Neuronal stem cell (in vitro differentiated cells): ENCODE results near the gene WWOX.

Source experiments
- DNase-seq: peaks from one replicate; pipeline ENCODE4 v3.0.0-alpha.2; 2013; ENCODE audit warnings: low spot score
- H2AFZ ChIP-seq: one replicate; pipeline ENCODE4 v1.6.1; 2013; ENCODE audit warnings: mild to moderate bottlenecking, low read length, inconsistent platforms
- H2AK5ac ChIP-seq: 2 replicates; pipeline ENCODE4 v1.6.1; 2013; ENCODE audit warnings: low read depth, mild to moderate bottlenecking, inconsistent platforms, low read length, moderate library complexity, mixed read lengths
- H2BK120ac ChIP-seq: 2 replicates; pipeline ENCODE4 v1.6.1; 2013; ENCODE audit warnings: low read depth, mild to moderate bottlenecking, inconsistent platforms, low read length, moderate library complexity, mixed read lengths
- H2BK12ac ChIP-seq: one replicate; pipeline ENCODE4 v1.6.1; 2013; ENCODE audit warnings: low read length, inconsistent platforms
- H2BK15ac ChIP-seq: 2 replicates; pipeline ENCODE4 v1.6.1; 2013; ENCODE audit warnings: mild to moderate bottlenecking, low read length, inconsistent platforms, mixed read lengths
- H2BK5ac ChIP-seq: one replicate; pipeline ENCODE4 v1.6.1; 2013; ENCODE audit warnings: inconsistent platforms, mild to moderate bottlenecking, low read length, moderate library complexity
- H3K14ac ChIP-seq: one replicate; pipeline ENCODE4 v1.6.1; 2013; ENCODE audit warnings: low read length, inconsistent platforms
- H3K18ac ChIP-seq: 2 replicates; pipeline ENCODE4 v1.6.1; 2013; ENCODE audit warnings: low read length, inconsistent platforms
- H3K23ac ChIP-seq: 2 replicates; pipeline ENCODE4 v1.6.1; 2013; ENCODE audit warnings: low read depth, mild to moderate bottlenecking, mixed read lengths, low read length, inconsistent platforms; ENCODE audit not compliant: poor library complexity
- H3K27ac ChIP-seq: replicated peaks from 3 replicates; pipeline ENCODE4 v1.5.1; 2013; ENCODE audit warnings: low read length, inconsistent platforms
- H3K27me3 ChIP-seq, 3 experiments: 2 replicates each; pipeline ENCODE4 v1.6.1; 2013; ENCODE audit warnings: low read length in 3 of 3, mild to moderate bottlenecking in 2 of 3, inconsistent platforms in 1 of 3, low read depth in 1 of 3, mixed read lengths in 1 of 3, moderate library complexity in 1 of 3; ENCODE audit not compliant: control insufficient read depth in 3 of 3, insufficient read depth in 3 of 3
- H3K36me3 ChIP-seq, 2 donors: replicated peaks in 1 of 2; 2 replicates each; pipeline ENCODE4 v1.6.1; 2013; ENCODE audit warnings: low read length in 2 of 2; ENCODE audit not compliant: control insufficient read depth in 2 of 2, insufficient read depth in 2 of 2
- H3K4ac ChIP-seq: 2 replicates; pipeline ENCODE4 v1.6.1; 2013; ENCODE audit warnings: inconsistent platforms, mild to moderate bottlenecking, low read length, moderate library complexity
- H3K4me1 ChIP-seq, 2 donors: 1 replicate in 1 of 2; 2 replicates in 1 of 2; pipeline ENCODE4 v1.6.1; 2013; ENCODE audit warnings: low read length in 2 of 2, low read depth in 1 of 2; ENCODE audit not compliant: control insufficient read depth in 2 of 2, insufficient read depth in 1 of 2
- H3K4me2 ChIP-seq: one replicate; pipeline ENCODE4 v1.6.1; 2013; ENCODE audit warnings: mild to moderate bottlenecking, low read length, inconsistent platforms; ENCODE audit not compliant: insufficient read depth, poor library complexity, severe bottlenecking
- H3K4me3 ChIP-seq, 2 donors: 2 replicates each; pipeline ENCODE4 v1.5.1; 2013; ENCODE audit warnings: low read length in 2 of 2, mild to moderate bottlenecking in 2 of 2, inconsistent platforms in 1 of 2, moderate library complexity in 1 of 2
- H3K79me1 ChIP-seq: one replicate; pipeline ENCODE4 v1.6.1; 2013; ENCODE audit warnings: low read depth, mild to moderate bottlenecking, inconsistent platforms, low read length, moderate library complexity
- H3K9ac ChIP-seq: one replicate; pipeline ENCODE4 v1.6.1; 2013; ENCODE audit warnings: mild to moderate bottlenecking, low read depth, low read length, inconsistent platforms; ENCODE audit not compliant: poor library complexity
- H3K9me3 ChIP-seq, 2 donors: replicated peaks in 1 of 2; 2 replicates each; pipeline versions ENCODE3 to v1.6.1; 2013; ENCODE audit warnings: low read length in 2 of 2, mild to moderate bottlenecking in 2 of 2, inconsistent platforms in 1 of 2, low read depth in 1 of 2, mixed read lengths in 1 of 2, moderate library complexity in 1 of 2; ENCODE audit not compliant: control insufficient read depth in 2 of 2, insufficient read depth in 1 of 2
- H4K8ac ChIP-seq: one replicate; pipeline ENCODE4 v1.6.1; 2013; ENCODE audit warnings: low read depth, mild to moderate bottlenecking, inconsistent platforms, low read length, moderate library complexity
- H4K91ac ChIP-seq: one replicate; pipeline ENCODE4 v1.6.1; 2013; ENCODE audit warnings: low read length, low read depth, mild to moderate bottlenecking, inconsistent platforms; ENCODE audit not compliant: poor library complexity
- WGBS, 2 donors: extraction: QIAGEN DNeasy Blood & Tissue Kit; methylation state at CpG; one replicate each; pipeline ENCODE4 v1.1.7; 2013; ENCODE audit warnings: missing lambda C conversion rate in 2 of 2, mixed read lengths in 1 of 2; ENCODE audit not compliant: insufficient read length in 2 of 2, insufficient replicate concordance in 1 of 2; ENCODE audit errors: extremely low coverage in 2 of 2; 5-methylcytosine and 5-hydroxymethylcytosine counted together

Gene WWOX

DNA sequence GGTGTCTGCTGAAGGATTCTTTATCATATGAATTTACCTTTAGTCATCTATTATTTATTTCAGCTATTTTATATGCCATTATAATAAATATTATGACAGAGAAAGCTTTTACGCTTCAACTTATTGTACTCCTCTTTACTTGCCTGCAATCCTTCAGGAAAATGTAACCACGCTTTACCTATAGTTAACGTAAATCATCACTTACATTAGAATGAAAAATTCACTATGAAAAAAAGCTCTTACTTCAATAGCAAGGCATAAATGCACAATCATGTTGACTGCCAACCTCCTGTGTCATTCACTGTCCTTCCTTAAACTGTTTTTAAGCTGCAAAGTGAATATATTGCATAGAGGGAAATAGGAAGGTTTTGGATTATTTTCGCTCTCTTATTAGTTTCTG, 277.9 kb downstream of the WWOX start:
- no peak overlapping the region for H2AFZ ChIP-seq
- H3K79me1 ChIP-seq, result no peaks in the 10 kb centered on the region
- no peaks in the 10 kb centered on the region for H3K36me3 ChIP-seq
- no peak overlapping the region for H3K23ac ChIP-seq
- no CpG with 5 or more reads among the region's 4 CpGs for WGBS, 2 donors
- no peak overlapping the region for H3K14ac ChIP-seq
- H3K4me3 ChIP-seq, result no peak overlapping the region
- no peak overlapping the region for H4K91ac ChIP-seq
- H3K4me2 ChIP-seq, result no peak overlapping the region
- H3K27ac ChIP-seq, result no peak overlapping the region
- H3K9ac ChIP-seq, result no peak overlapping the region
- no peak overlapping the region for H3K4ac ChIP-seq
- no peak overlapping the region for H2AK5ac ChIP-seq
- no peaks in the 10 kb centered on the region for H3K9me3 ChIP-seq
- DNase-seq, result no peak
- H2BK5ac ChIP-seq, result no peak overlapping the region
- H3K4me1 ChIP-seq, result peaks cover 5 to 6% of the 10 kb centered on the region in 2 donors
- no peak overlapping the region for H2BK15ac ChIP-seq
- no peak overlapping the region for H3K18ac ChIP-seq
- H2BK120ac ChIP-seq, result no peak overlapping the region
- no peak overlapping the region for H4K8ac ChIP-seq
- no peak overlapping the region for H2BK12ac ChIP-seq
- H3K27me3 ChIP-seq, result no peaks in the 10 kb centered on the region

- no peak overlapping the region for H3K4me3 ChIP-seq
- H3K27me3 ChIP-seq, result no peaks in the 10 kb centered on the region
- no peak overlapping the region for H2BK120ac ChIP-seq
- no peak overlapping the region for H3K27ac ChIP-seq
- H4K8ac ChIP-seq, result no peak overlapping the region
- H3K36me3 ChIP-seq, result no peaks in the 10 kb centered on the region
- H2AK5ac ChIP-seq, result no peak overlapping the region
- H2BK15ac ChIP-seq, result no peak overlapping the region
- no peak overlapping the region for H3K4ac ChIP-seq
- H3K9ac ChIP-seq, result no peak overlapping the region
- DNase-seq, result no peak
- H3K4me2 ChIP-seq, result no peak overlapping the region
- H3K4me1 ChIP-seq, result peaks cover 3 to 4% of the 10 kb centered on the region in 2 donors
- no peak overlapping the region for H3K14ac ChIP-seq
- no peak overlapping the region for H2BK12ac ChIP-seq
- no peak overlapping the region for H3K23ac ChIP-seq
- no peak overlapping the region for H4K91ac ChIP-seq
- H2BK5ac ChIP-seq, result no peak overlapping the region
- no peak overlapping the region for H3K18ac ChIP-seq
- H3K79me1 ChIP-seq, result no peaks in the 10 kb centered on the region
- no CpG with 5 or more reads among the region's 1 CpG for WGBS, 2 donors
- no peak overlapping the region for H2AFZ ChIP-seq
- H3K9me3 ChIP-seq, result no peaks in the 10 kb centered on the region
Measured at GRCh38 chr16:78381060-78381459, 281.6 kb downstream of the WWOX start.

- Histone ChIP-seq H2AK5ac (no peak overlapping the region), H3K18ac (no peak overlapping the region), H2BK120ac (no peak overlapping the region), H3K27me3 (no peaks in the 10 kb centered on the region), H3K4ac (no peak overlapping the region), H2AFZ (no peak overlapping the region), H3K9ac (no peak overlapping the region), H3K4me1 (peaks cover 0 to 2% of the 10 kb centered on the region in 2 donors), H4K91ac (no peak overlapping the region), H2BK15ac (no peak overlapping the region), H3K27ac (no peak overlapping the region), H3K9me3 (no peaks in the 10 kb centered on the region), H3K14ac (no peak overlapping the region), H2BK5ac (no peak overlapping the region), H4K8ac (no peak overlapping the region), H3K4me3 (no peak overlapping the region), H3K79me1 (no peaks in the 10 kb centered on the region), H2BK12ac (no peak overlapping the region), H3K23ac (no peak overlapping the region), H3K36me3 (no peaks in the 10 kb centered on the region), H3K4me2 (no peak overlapping the region)
- no peak for DNase-seq
- no CpG with 5 or more reads among the region's 2 CpGs for WGBS, 2 donors
Measured at GRCh38 chr16:78383118-78383517, 283.7 kb downstream of the WWOX start.

DNA sequence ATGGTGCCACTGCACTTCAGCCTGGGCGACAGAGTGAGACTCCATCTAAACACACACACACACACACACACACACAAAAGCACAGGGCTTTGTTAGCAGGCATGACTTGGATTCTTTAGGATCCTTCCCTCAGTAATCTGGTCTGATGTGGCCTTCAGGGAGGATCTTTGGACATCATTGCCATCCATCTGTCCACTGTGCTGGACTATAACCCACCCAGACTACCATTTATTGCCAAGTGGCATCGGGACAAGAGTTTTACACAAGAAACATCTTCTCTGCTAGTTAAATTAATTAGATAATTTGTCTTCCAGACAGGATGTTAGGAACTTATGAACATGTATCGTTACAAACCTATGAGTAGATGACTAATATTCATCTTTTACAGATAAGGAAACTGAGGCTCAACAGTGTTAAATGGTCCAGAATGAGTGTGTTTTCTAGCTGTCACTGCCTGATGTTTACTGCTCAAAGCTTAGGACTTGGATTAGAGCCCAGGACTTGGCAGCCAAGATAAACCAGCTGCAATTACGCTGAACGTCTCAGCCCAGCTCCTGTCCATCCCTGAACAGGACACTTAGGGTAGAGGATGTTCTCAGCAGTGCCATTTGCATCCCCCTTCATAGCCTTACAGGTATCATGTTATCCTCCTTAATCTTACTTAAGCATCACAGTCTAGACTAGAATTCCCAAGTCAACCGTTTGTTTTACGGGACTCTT, 285.8 kb downstream of the WWOX start:
- Histone ChIP-seq H3K4ac (no peak overlapping the region), H3K27me3 (no peaks in the 10 kb centered on the region), H3K4me3 (no peak overlapping the region), H3K9me3 (no peaks in the 10 kb centered on the region), H3K4me1 (peaks cover 0 to 2% of the 10 kb centered on the region in 2 donors), H3K36me3 (no peaks in the 10 kb centered on the region), H2BK120ac (no peak overlapping the region), H2AK5ac (no peak overlapping the region), H2AFZ (no peak overlapping the region), H3K79me1 (no peaks in the 10 kb centered on the region), H3K27ac (no peak overlapping the region), H3K9ac (no peak overlapping the region), H3K14ac (no peak overlapping the region), H2BK12ac (no peak overlapping the region), H3K18ac (no peak overlapping the region), H2BK15ac (no peak overlapping the region), H3K23ac (no peak overlapping the region), H3K4me2 (no peak overlapping the region), H4K8ac (no peak overlapping the region), H4K91ac (no peak overlapping the region), H2BK5ac (no peak overlapping the region)
- no CpG with 5 or more reads among the region's 7 CpGs for WGBS, 2 donors
- DNase-seq, result no peak
